Measurements from ENCODE around the gene PROSER3.

GRCh38 chr19:35781650-35782049, 23.7 kb downstream of the PROSER3 start:
- TF ChIP-seq CTCF (conservative IDR thresholded peaks at IDR 0.05; ENCODE audit: low read length) (no peak), EZH2phosphoT487 (IDR thresholded peaks at IDR 0.05; ENCODE audit: borderline replicate concordance, low read depth, low read length) (no peak)

All from OCI-LY7 (cell line).